GM12891 (cell line): ENCODE results near the gene FRG2C.
"Not testable (repeated sequence)": the region's sequence is repeated elsewhere in the genome, so short reads cannot be mapped to it uniquely, and the experiment has no call there.

ENCODE experiments used
- POLR2A ChIP-seq: IDR thresholded peaks from 2 replicates; pipeline ENCODE4 v1.6.1; 2011; ENCODE audit warnings: low read depth, low read length, control low read depth
- POLR2AphosphoS5 ChIP-seq: IDR thresholded peaks from 2 replicates; pipeline ENCODE4 v1.6.1; 2011; ENCODE audit warnings: low read depth, low read length, control low read depth
- SPI1 ChIP-seq: IDR thresholded peaks from 2 replicates; pipeline ENCODE4 v1.6.1; 2011; ENCODE audit warnings: low read depth, low read length, control low read depth
- TAF1 ChIP-seq: IDR thresholded peaks from 2 replicates; pipeline ENCODE4 v1.6.1; 2011; ENCODE audit warnings: low read depth, low read length, control low read depth

DNA sequence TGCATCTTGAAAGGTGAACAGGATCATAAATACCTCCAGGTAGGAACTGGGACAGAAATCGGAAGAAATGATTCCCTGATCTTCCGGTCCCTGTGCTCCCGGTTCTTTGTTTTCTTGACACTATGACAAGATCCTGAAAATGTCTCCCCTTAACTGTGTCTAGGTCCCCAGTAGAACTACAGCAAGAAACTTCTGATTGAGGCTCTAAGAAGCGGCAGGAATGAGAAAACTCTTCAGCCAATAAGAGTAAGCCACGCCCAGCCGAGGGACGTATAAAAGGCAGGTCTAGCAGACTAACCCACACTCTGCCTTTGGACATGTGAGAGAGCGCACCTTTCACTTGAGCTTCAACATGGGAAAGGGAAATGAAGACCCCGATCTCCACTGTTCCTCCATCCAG, at the start of gene FRG2C:
- not testable (repeated sequence) for TF ChIP-seq POLR2AphosphoS5, POLR2A, TAF1, SPI1
